Fibroblast of skin of right biceps (primary cell): ENCODE measurements around the gene TSTD1.
"Not testable (repeated sequence)": the region's sequence is repeated elsewhere in the genome, so short reads cannot be mapped to it uniquely, and the experiment has no call there.

ENCODE experiments used
- DNase-seq: peaks from one replicate; pipeline ENCODE4 v3.0.0-alpha.2; 2013

TSTD1 gene

DNA sequence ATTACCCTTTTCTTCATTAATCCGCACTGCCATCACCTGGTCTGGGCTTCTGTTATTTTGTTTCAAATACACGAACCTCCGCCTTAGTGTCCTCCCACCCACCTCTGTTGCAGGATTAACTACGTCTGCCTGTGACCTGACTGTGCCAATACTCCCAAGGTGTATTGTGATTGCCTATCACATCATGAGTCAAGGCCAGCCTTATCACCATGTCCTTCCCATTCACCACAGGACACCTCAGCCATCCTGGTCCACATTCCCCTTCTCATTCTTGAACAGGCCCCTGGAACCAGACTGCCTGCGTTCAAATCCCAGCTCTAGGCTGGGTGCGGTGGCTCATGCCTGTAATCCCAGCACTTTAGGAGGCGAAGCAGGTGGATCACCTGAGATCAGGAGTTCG, 32.2 kb downstream of the TSTD1 start:
- no peak for DNase-seq

DNA sequence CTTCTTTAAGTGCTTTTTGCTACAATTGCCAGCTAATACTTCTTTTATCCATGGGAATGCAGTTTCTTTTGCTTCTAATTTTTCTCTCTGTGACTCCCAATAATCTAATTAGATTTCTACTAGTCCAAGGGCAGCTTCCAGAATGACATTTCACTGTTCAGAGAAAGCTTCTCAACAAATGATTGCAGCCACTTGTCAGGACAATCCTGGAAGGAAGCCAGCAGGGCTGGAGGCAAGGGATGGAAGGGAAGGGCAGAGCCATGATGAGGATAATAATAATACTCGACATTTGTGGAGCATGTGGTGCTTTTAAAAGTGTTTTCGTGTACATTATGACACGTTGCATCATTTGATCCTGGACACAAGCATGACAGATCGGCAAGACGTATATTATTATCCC, 37.2 kb downstream of the TSTD1 start:
- DNase-seq = no peak

DNA sequence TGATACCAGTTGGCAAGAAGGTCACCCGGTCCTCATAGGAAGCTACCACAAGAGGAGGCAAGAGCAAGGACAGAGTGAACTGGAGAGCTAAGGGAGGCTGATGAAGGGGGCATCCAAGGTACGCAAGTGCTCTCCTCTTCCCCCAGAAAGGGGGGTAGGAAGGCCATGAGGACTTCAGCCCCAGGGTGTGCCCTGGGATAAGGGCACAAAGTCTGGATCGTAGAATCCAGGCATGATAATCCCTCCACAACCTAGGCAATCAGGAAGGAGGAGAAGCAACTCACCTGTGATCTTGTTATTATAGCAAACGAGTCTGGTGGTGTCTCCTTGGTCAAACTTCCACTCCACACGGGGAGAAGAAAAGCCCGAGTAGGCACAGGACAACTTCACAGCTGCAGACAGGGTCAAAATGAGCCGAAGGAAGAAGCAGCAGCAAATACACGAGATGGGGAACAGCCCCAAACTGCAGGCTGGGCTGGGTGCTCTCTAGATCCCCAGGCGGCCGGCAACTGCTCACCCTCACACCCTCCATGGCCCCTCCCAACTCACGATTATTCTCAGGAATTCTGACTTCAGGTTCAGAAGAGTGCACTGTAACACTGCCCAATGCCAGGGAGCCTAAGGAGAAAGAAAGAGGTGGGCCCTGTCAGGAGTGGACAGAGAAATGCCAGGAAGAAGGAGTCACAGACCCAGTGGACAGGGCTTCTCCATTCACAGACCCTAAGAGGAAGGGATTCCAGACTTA, 37.9 kb downstream of the TSTD1 start:
- no peak for DNase-seq

DNA sequence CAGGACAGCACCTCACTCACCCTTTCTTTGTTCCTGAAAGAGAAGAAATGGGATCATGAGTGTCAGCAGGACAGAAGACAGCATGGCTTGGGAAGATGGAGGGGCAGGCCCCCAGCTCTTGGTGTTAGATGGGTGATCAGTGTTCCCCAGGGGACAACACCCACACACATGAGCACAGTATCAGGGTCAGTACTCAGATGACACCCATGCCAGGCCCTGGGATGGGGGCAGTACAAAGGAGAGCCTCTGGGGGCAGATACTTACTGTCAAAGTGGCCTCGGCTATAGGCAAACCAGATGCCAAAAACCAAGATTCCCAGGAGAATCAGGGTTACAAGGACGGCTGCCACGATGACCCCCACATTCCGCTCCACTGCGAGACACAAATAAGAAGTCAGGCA, 39.4 kb downstream of the TSTD1 start:
- no peak for DNase-seq

DNA sequence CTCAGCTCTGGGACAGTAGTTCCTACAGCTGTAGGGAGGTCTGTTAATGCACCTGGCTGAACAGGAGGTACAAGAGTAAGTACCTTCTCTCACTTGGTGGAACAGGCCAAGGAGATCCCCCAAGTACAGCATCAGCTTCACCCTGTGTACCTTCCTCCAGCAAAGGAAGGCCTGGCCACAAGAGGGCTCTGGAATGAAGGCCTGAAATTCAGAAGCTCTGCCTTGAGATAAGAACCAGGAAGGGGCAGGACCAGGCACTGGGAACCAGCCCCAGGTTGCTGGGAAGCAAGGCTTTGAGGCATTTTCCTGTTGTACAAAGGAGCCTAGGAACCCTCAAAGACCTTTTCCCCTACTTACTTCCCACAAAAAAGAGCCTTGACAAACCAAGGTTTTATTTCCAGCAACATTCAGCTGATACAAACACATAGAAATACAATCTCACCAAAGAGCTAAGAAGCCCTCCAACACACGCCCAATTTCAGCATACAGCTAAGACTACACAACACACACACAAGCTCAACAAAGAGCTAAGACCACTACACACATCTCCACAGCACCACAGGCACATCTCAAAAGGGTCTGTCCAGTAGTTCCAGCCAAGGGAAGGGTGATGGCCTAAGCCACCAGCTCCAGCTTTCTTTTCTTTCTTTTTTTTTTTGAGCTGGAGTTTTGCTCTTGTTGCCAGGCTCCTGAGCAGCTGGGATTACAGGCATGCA, 41.3 kb downstream of the TSTD1 start:
- DNase-seq = peak; percentile 49

DNA sequence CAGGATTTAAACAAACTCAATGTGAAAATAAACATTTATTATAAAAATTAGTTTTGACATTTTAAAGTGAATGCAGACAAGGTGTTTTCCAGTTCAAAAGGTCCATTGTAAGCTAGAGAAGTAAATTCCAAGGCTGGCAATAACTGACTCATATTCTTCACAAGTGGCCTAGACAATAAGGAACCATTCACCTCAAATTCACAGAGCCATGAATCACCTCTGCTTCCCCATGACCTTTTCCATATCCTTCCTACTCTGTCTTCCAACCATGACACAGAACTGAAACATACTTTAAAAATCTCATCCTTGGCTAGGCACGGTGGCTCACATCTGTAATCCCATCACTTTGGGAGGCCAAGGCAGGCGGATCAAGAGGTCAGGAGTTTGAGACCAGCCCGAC, 42.6 kb downstream of the TSTD1 start:
- DNase-seq = peak; percentile 59

DNA sequence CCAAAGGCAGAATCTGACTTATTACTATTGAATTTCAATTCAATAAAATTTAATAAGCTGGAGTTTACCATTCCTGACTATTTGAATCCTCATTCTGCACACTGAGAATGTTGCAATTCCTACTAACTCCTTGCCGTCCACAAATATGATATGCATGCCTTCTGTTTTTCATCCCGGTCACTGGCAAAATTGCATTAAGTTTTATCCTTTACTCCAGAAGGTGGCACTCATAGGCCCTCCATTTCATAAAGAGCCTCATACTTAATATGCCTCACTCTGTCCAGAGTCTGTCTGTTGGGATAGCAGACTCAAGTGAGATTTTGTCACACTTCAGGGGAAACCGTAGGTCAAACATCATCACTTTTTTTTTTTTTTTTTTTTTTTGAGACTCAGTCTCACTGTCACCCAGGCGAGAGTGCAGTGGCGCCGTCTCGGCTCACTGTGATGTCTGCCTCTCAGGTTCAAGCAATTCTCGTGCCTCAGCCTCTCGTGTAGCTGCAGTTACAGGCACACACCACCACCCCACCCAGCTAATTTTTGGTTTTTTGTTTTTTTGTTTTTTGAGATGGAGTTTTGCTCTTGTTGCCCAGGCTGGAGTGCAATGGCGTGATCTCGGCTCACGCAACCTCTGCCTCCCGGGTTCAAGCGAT, 45.1 kb downstream of the TSTD1 start:
- DNase-seq = peak; percentile 59

DNA sequence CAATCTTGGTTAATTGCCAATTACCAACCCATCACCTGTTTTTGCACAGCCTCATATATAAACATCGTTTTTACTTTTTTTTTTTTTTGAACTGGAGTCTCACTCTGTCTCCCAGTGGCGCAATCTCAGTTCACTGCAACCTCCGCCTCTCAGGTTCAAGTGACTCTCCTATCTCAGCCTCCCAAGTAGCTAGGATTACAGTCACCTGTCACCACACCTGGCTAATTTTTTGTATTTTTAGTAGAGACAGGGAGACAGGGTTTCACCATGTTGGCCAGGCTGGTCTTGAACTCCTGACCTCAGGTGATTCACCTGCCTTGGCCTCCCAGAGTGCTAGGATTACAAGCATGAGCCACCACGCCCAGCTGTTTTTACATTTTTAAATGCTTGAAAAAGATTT, 46.7 kb downstream of the TSTD1 start:
- DNase-seq = not testable (repeated sequence)
